Measurements from ENCODE around the gene FOSB. TPM values are rescaled to one million over a fixed set of nuclear protein-coding genes. Genes with fewer than 3 reads are reported as not detected.
A peak's percentile ranks its signal among the peaks of the same experiment; 100 is the strongest.

Gene FOSB
- total and polyA plus RNA-seq, 7 donors, result 1.1 to 28.1 (median 11.0) TPM

DNA sequence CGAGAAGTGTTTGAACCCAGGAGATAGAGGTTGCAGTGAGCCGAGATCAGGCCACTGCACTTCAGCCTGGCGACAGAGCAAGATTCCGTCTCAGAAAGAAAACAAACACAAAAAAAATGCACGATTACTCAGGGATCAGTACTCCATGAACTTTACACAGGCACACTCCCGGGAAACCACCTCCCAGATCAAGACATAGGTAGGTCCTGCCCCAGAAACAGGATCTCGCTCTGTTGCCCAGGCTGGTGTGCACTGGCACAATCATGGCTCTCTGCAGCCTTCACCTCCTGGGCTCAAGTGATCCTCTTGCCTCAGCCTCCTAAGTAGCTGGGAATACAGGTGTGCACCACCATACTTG is 50.7 kb downstream of the FOSB start:
- intact Hi-C loops (cut with DNase I), result no loop called here
- peaks cover 0 to 32% (median 31%) of the 10 kb centered on the region in 4 donors for H3K4me1 ChIP-seq
- WGBS, 2 donors, result 28 to 72% methylated on average over 7 of the region's 7 CpGs
- DNase-seq, result no peak
- peaks cover 22 to 74% (median 55%) of the 10 kb centered on the region in 4 donors for H3K36me3 ChIP-seq
- no peaks in the 10 kb centered on the region for H3K27me3 ChIP-seq
- TF ChIP-seq POLR2AphosphoS5 (IDR thresholded peaks at IDR 0.05) (no peak), POLR2A (IDR thresholded peaks at IDR 0.05) (no peak), EP300 (IDR thresholded peaks at IDR 0.05) (no peak)
- TF ChIP-seq, protein P1, sequence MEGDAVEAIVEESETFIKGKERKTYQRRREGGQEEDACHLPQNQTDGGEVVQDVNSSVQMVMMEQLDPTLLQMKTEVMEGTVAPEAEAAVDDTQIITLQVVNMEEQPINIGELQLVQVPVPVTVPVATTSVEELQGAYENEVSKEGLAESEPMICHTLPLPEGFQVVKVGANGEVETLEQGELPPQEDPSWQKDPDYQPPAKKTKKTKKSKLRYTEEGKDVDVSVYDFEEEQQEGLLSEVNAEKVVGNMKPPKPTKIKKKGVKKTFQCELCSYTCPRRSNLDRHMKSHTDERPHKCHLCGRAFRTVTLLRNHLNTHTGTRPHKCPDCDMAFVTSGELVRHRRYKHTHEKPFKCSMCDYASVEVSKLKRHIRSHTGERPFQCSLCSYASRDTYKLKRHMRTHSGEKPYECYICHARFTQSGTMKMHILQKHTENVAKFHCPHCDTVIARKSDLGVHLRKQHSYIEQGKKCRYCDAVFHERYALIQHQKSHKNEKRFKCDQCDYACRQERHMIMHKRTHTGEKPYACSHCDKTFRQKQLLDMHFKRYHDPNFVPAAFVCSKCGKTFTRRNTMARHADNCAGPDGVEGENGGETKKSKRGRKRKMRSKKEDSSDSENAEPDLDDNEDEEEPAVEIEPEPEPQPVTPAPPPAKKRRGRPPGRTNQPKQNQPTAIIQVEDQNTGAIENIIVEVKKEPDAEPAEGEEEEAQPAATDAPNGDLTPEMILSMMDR (IDR thresholded peaks at IDR 0.05), result no peak
- H3K27ac ChIP-seq, result no peak overlapping the region
- H3K4me3 ChIP-seq, result no peak overlapping the region
- H3K9me3 ChIP-seq, result no peaks in the 10 kb centered on the region

DNA sequence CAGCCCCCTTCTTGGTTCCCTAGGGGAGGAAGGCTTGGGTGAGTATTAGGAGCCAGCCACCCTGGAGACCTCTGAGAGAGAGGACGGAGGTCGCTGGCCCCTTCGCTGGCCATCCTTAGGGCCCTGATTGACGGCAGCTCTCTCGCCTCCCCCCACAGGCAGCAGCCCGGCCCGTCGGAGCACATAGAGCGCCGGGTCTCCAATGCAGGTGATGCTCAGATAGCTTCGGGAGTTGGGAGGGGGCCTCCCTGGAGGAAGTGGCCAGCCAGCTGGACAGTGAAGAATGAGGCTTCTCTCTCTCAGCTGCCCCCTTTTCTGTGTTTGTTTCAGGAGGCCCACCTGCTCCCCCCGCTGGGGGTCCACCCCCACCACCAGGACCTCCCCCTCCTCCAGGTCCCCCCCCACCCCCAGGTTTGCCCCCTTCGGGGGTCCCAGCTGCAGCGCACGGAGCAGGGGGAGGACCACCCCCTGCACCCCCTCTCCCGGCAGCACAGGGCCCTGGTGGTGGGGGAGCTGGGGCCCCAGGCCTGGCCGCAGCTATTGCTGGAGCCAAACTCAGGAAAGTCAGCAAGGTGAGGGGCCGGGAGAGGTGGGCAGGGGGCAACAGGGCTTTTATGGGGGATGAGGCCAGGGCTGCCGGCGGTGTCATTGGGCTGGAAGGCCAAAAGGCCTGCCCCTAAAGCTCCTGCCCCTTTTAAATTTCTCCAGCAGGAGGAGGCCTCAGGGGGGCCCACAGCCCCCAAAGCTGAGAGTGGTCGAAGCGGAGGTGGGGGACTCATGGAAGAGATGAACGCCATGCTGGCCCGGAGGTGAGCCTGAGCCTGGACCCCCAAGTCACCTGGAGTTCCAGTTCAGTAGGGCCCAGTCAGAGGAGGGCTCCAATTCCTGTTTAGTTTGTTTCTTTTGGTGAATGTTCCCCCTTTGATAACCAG is 54.5 kb downstream of the FOSB start:
- WGBS, 2 donors, result 86 to 88% methylated on average over 24 of the region's 24 CpGs
- H3K27ac ChIP-seq, result peak overlapping the region in 2 of 4 donors; percentile 8 to 16

DNA sequence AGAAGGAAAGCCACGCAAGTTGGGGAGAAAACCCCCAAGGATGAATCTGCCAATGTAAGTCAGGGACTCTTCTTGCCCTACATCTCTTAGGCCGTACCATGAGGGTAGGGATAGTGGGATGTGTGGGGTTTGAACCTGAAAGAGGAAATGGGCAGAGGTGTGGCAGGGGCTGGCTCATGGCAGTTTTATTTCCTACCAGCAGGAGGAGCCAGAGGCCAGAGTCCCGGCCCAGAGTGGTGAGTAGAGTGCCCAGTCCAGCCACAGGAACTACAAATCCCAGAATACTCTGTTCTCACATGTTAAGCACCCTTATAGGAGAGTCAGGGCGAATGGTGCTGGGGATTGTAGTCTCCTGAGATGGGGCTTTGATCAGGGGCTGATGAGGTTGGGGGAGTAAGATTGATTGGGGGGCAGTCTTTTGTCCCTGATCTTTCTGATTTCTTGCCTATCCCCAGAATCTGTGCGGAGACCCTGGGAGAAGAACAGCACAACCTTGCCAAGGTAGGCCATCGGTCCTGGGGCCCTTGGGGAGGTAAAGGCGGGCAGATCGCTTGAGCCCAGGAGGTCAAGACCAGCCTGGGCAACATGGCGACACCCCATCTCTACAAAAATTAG is 56.0 kb downstream of the FOSB start:
- Histone ChIP-seq H3K4me3 (no peak overlapping the region), H3K27me3 (no peaks in the 10 kb centered on the region), H3K9me3 (no peaks in the 10 kb centered on the region), H3K27ac (peak overlapping the region; percentile 30 to 54 (median 47)), H3K36me3 (peaks cover 32 to 88% (median 65%) of the 10 kb centered on the region in 4 donors), H3K4me1 (peaks cover 0 to 13% (median 11%) of the 10 kb centered on the region in 4 donors)
- intact Hi-C loops (cut with DNase I), result loop anchor here (1.0 to 5.0 kb wide), 2 partner anchors 34 to 120 kb away; no protein-coding TSS in a partner anchor
- peak in 1 of 4 donors; percentile 6 for TF ChIP-seq POLR2AphosphoS5 (IDR thresholded peaks at IDR 0.05)
- TF ChIP-seq, protein P1 (IDR thresholded peaks at IDR 0.05), result peak; percentile 83 to 96 (median 92)
- TF ChIP-seq POLR2A (IDR thresholded peaks at IDR 0.05), result no peak
- 61 to 71% methylated on average over 9 of the region's 9 CpGs for WGBS, 2 donors
- DNase-seq, result peak; percentile 92

More for the DNA sequence above, 54.5 kb downstream of the FOSB start:
- Histone ChIP-seq H3K4me1 (no peaks in the 10 kb centered on the region), H3K36me3 (peaks cover 32 to 100% (median 78%) of the 10 kb centered on the region in 4 donors), H3K4me3 (no peak overlapping the region), H3K27me3 (no peaks in the 10 kb centered on the region), H3K9me3 (no peaks in the 10 kb centered on the region)
- no peak for DNase-seq
- intact Hi-C loops (cut with DNase I), result loop anchor here (5.0 kb wide), 1 partner anchor 35 kb away; no protein-coding TSS in a partner anchor
- TF ChIP-seq EP300 (IDR thresholded peaks at IDR 0.05) (no peak), POLR2A (IDR thresholded peaks at IDR 0.05) (no peak), POLR2AphosphoS5 (IDR thresholded peaks at IDR 0.05) (no peak)
- TF ChIP-seq, protein P1 (IDR thresholded peaks at IDR 0.05), result no peak

DNA sequence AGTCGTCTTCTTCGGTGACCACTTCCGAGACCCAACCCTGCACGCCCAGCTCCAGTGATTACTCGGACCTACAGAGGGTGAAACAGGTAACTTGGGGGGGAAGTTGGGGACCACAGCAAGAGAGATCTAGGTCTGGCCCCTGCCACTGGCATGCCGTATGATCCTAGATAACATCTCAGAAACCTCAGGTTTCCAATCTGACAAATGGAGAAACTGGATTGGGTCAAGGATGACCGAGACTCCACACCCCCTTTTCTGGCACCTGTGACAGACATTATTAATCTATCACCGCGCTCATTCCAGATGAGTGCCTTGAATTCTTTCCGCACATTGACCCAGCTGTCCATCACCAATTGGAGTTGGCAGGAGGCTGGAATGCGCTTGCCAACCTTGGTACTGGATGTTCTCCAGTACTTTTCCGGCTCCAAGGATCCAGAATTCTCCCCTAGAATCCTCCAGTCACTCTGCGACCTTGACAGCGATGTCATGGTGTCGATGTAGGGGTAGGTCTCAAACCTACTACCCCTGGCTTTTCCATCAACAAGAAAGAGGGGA is 56.9 kb downstream of the FOSB start:
- 92 to 95% methylated on average over 15 of the region's 15 CpGs for WGBS, 2 donors
- DNase-seq, result no peak
- Histone ChIP-seq H3K27ac (peak overlapping the region; percentile 3 to 47 (median 38)), H3K9me3 (no peaks in the 10 kb centered on the region), H3K27me3 (peaks cover 0 to 3% (median 0%) of the 10 kb centered on the region in 3 donors), H3K36me3 (peaks cover 32 to 79% (median 58%) of the 10 kb centered on the region in 4 donors), H3K4me1 (peaks cover 0 to 22% (median 20%) of the 10 kb centered on the region in 4 donors), H3K4me3 (no peak overlapping the region)
- TF ChIP-seq EP300 (IDR thresholded peaks at IDR 0.05), result no peak
- TF ChIP-seq POLR2A (IDR thresholded peaks at IDR 0.05), result no peak
- TF ChIP-seq, protein P1 (IDR thresholded peaks at IDR 0.05), result no peak
- TF ChIP-seq POLR2AphosphoS5 (IDR thresholded peaks at IDR 0.05), result no peak
- intact Hi-C loops (cut with DNase I), result loop anchor here (5.0 kb wide), 2 partner anchors 33 to 43 kb away; no protein-coding TSS in a partner anchor

Small RNA genes lying within 50 kb of the gene (small RNA-seq; reads per million reads assigned to genes)
- 0 reads per million in 3 donors for gene MIR6088

Other genes with a start within 250 kb of the FOSB start
- under 1 TPM in 2 of 4 donors, not detected in 2; 0.14 to 0.33 TPM for gene EXOC3L2, start 222.6 kb upstream of the FOSB start, total RNA-seq
- gene EXOC3L2, start 222.6 kb upstream of the FOSB start, polyA plus RNA-seq, result 1 to 10 TPM in 1 of 3 donors, under 1 TPM in 1, not detected in 1; 0.69 to 1.7 TPM
- 10 to 100 TPM; 12.7 to 39.9 (median 15.2) TPM for gene MARK4, start 216.7 kb upstream of the FOSB start, total RNA-seq
- gene MARK4, start 216.7 kb upstream of the FOSB start, polyA plus RNA-seq, result 10 to 100 TPM in 1 of 3 donors, 1 to 10 TPM in 2; 6.2 to 12.3 (median 7.2) TPM
- 1 to 10 TPM in 1 of 4 donors, under 1 TPM in 3; 0.66 to 1.1 (median 0.77) TPM for gene CKM, start 145.1 kb upstream of the FOSB start, total RNA-seq
- gene CKM, start 145.1 kb upstream of the FOSB start, polyA plus RNA-seq, result 10 to 100 TPM in 1 of 3 donors, 1 to 10 TPM in 1, under 1 TPM in 1; 0.48 to 14.4 (median 5.8) TPM
- gene KLC3, start 127.2 kb upstream of the FOSB start, total RNA-seq, result not detected
- under 1 TPM in 1 of 3 donors, not detected in 2; 0.09 TPM for gene KLC3, start 127.2 kb upstream of the FOSB start, polyA plus RNA-seq
- 10 to 100 TPM in 1 of 4 donors, 1 to 10 TPM in 3; 4.6 to 12.8 (median 9.8) TPM for gene ERCC2, start 97.4 kb upstream of the FOSB start, total RNA-seq
- gene ERCC2, start 97.4 kb upstream of the FOSB start, polyA plus RNA-seq, result 10 to 100 TPM in 1 of 3 donors, 1 to 10 TPM in 2; 4.2 to 12.9 (median 9.0) TPM
- 1 to 10 TPM; 5.8 to 9.4 (median 7.7) TPM for gene PPP1R13L, start 62.9 kb upstream of the FOSB start, total RNA-seq
- gene PPP1R13L, start 62.9 kb upstream of the FOSB start, polyA plus RNA-seq, result 10 to 100 TPM; 15.6 to 34.0 (median 18.0) TPM
- 1 to 10 TPM; 1.6 to 4.2 (median 3.8) TPM for gene POLR1G, start 61.4 kb upstream of the FOSB start, total RNA-seq
- gene POLR1G, start 61.4 kb upstream of the FOSB start, polyA plus RNA-seq, result 1 to 10 TPM; 1.2 to 5.6 (median 2.3) TPM
- 10 to 100 TPM; 41.8 to 67.0 (median 64.4) TPM for gene ERCC1, start 44.1 kb upstream of the FOSB start, total RNA-seq
- gene ERCC1, start 44.1 kb upstream of the FOSB start, polyA plus RNA-seq, result 10 to 100 TPM; 27.3 to 31.8 (median 30.1) TPM
- gene RTN2, start 29.1 kb downstream of the FOSB start, total RNA-seq, result 10 to 100 TPM; 15.0 to 23.5 (median 19.2) TPM
- 10 to 100 TPM in 2 of 3 donors, 1 to 10 TPM in 1; 9.5 to 15.0 (median 12.0) TPM for gene RTN2, start 29.1 kb downstream of the FOSB start, polyA plus RNA-seq
- 1 to 10 TPM; 1.2 to 2.5 (median 2.2) TPM for gene PPM1N, start 30.4 kb downstream of the FOSB start, total RNA-seq
- gene PPM1N, start 30.4 kb downstream of the FOSB start, polyA plus RNA-seq, result 1 to 10 TPM; 3.0 to 4.2 (median 3.5) TPM
- 100 to 1,000 TPM; 101 to 205 (median 128) TPM for gene VASP, start 39.5 kb downstream of the FOSB start, total RNA-seq
- gene VASP, start 39.5 kb downstream of the FOSB start, polyA plus RNA-seq, result 100 to 1,000 TPM; 160 to 223 (median 164) TPM
- gene OPA3, start 116.8 kb downstream of the FOSB start, total RNA-seq, result 1 to 10 TPM; 5.4 to 9.9 (median 8.1) TPM
- 10 to 100 TPM in 1 of 3 donors, 1 to 10 TPM in 2; 3.0 to 11.3 (median 4.4) TPM for gene OPA3, start 116.8 kb downstream of the FOSB start, polyA plus RNA-seq
- gene GPR4, start 134.2 kb downstream of the FOSB start, total RNA-seq, result 1 to 10 TPM in 1 of 4 donors, under 1 TPM in 3; 0.55 to 1.9 (median 0.85) TPM
- 1 to 10 TPM in 2 of 3 donors, under 1 TPM in 1; 0.46 to 1.8 (median 1.8) TPM for gene GPR4, start 134.2 kb downstream of the FOSB start, polyA plus RNA-seq
- 10 to 100 TPM; 10.4 to 34.6 (median 14.7) TPM for gene EML2, start 171.4 kb downstream of the FOSB start, total RNA-seq
- 10 to 100 TPM; 40.2 to 75.6 (median 40.5) TPM for gene EML2, start 171.4 kb downstream of the FOSB start, polyA plus RNA-seq
- not detected for gene GIPR, start 200.2 kb downstream of the FOSB start, total RNA-seq
- gene GIPR, start 200.2 kb downstream of the FOSB start, polyA plus RNA-seq, result 10 to 100 TPM in 1 of 3 donors, 1 to 10 TPM in 1, under 1 TPM in 1; 0.69 to 11.8 (median 3.6) TPM
- 100 to 1,000 TPM; 145 to 261 (median 242) TPM for gene SNRPD2, start 224.0 kb downstream of the FOSB start, total RNA-seq
- gene SNRPD2, start 224.0 kb downstream of the FOSB start, polyA plus RNA-seq, result 100 to 1,000 TPM; 271 to 423 (median 382) TPM
- gene QPCTL, start 224.7 kb downstream of the FOSB start, total RNA-seq, result 1 to 10 TPM; 2.1 to 4.7 (median 3.4) TPM
- gene QPCTL, start 224.7 kb downstream of the FOSB start, polyA plus RNA-seq, result 1 to 10 TPM; 1.2 to 7.6 (median 1.6) TPM

All from sigmoid colon (tissue), 7 donors.